A549 (cell line): ENCODE data around the gene GABARAP. TPM values are rescaled to one million over a fixed set of nuclear protein-coding genes. Genes with fewer than 3 reads are reported as not detected.
A peak's percentile ranks its signal among the peaks of the same experiment; 100 is the strongest.

Experiments
- ATAC-seq, 2 experiments: fragments of 200-7000 bp in 1 of 2; fragments of >200 bp in 1 of 2; cut with Nextera tagmentation in 1 of 2; cut with Tn5 transposase in 1 of 2; 3 replicates each; pipeline versions ENCODE4 v1.8.0 to v1.9.1; 2018 to 2020; ENCODE audit warnings: mild to moderate bottlenecking in 1 of 2, moderate library complexity in 1 of 2
- CTCF ChIA-PET: fragments of 300-600 bp; sonication (Branson Sonifier 250); formaldehyde crosslinking; extraction: SDS; loops from one replicate; lab custom pipeline; 2021; ENCODE audit warnings: antibody characterized with exemption, inconsistent platforms; lab: Yijun Ruan, JAX
- POLR2A ChIA-PET: fragments of 350-600 bp; formaldehyde crosslinking; extraction: SDS; loops from one replicate; lab custom pipeline; 2021; ENCODE audit warnings: antibody characterized with exemption, inconsistent platforms; lab: Yijun Ruan, JAX
- DNase-seq, 2 experiments: peaks; one replicate each; pipeline versions ENCODE4 v3.0.0 to v3.0.0-alpha.2; 2011 to 2016; ENCODE audit warnings: low read depth in 1 of 2, low spot score in 1 of 2
- FAIRE-seq: peaks from 2 replicates; lab custom pipeline; 2011; peaks lifted over from hg19 to GRCh38; lab: Jason Lieb, UNC
- H3K27ac ChIP-seq, 2 experiments: fragments of >200 bp; sonication (Bioruptor Twin); formaldehyde crosslinking; 3 replicates each; pipeline ENCODE4 v1.5.1; 2016 to 2017
- H3K4me1 ChIP-seq: fragments of >200 bp; sonication (Bioruptor Twin); formaldehyde crosslinking; 3 replicates; pipeline ENCODE4 v1.6.1; 2016
- H3K4me2 ChIP-seq: fragments of >200 bp; sonication (Bioruptor Twin); formaldehyde crosslinking; 3 replicates; pipeline ENCODE4 v1.6.1; 2016
- H3K4me3 ChIP-seq: fragments of >200 bp; sonication (Bioruptor Twin); formaldehyde crosslinking; 3 replicates; pipeline ENCODE4 v1.5.1; 2016
- H3K9me3 ChIP-seq: fragments of >200 bp; sonication (Bioruptor Twin); formaldehyde crosslinking; 3 replicates; pipeline ENCODE4 v1.6.1; 2016
- CBX2 ChIP-seq: fragments of 200-600 bp; sonication (generic); IDR thresholded peaks from 2 replicates; pipeline ENCODE4 v1.6.1; 2016; ENCODE audit warnings: low read depth, mild to moderate bottlenecking, borderline replicate concordance
- CEBPB ChIP-seq, 2 experiments: fragments of >200 bp in 1 of 2; sonication (Bioruptor Twin) in 1 of 2; formaldehyde crosslinking in 1 of 2; IDR thresholded peaks; 2 replicates each; pipeline ENCODE4 v1.6.1; 2012 to 2016
- CHD2 ChIP-seq: fragments of 150-350 bp; IDR thresholded peaks from 2 replicates; pipeline ENCODE4 v1.6.1; 2014; ENCODE audit warnings: low read length; ENCODE audit not compliant: partially characterized antibody
- EHF ChIP-seq: fragments of 250-450 bp; sonication (Bioruptor Pico); IDR thresholded peaks from 2 replicates; pipeline ENCODE4 v1.5.0; 2020; ENCODE audit warnings: mild to moderate bottlenecking
- FOSL2 ChIP-seq, 2 experiments: fragments of 450-650 bp in 1 of 2; fragments of >200 bp in 1 of 2; sonication (Bioruptor Twin) in 1 of 2; formaldehyde crosslinking; IDR thresholded peaks; 2 replicates each; pipeline versions ENCODE4 v1.5.0 to v1.6.1; 2016 to 2020; ENCODE audit warnings: mild to moderate bottlenecking in 1 of 2, moderate library complexity in 1 of 2
- FOXS1 ChIP-seq: fragments of 250-450 bp; sonication (Bioruptor Pico); IDR thresholded peaks from 2 replicates; pipeline ENCODE4 v1.5.0; 2020; ENCODE audit warnings: mild to moderate bottlenecking, moderate library complexity
- HDAC2 ChIP-seq: fragments of 200-600 bp; sonication (generic); IDR thresholded peaks from 2 replicates; pipeline ENCODE4 v1.6.1; 2016
- JUN ChIP-seq, 2 experiments: fragments of >200 bp; sonication (Bioruptor Twin); formaldehyde crosslinking; IDR thresholded peaks; 2 replicates in 1 of 2; 3 replicates in 1 of 2; pipeline ENCODE4 v1.6.1; 2016 to 2017
- KDM5A ChIP-seq: fragments of 200-600 bp; sonication (generic); IDR thresholded peaks from 2 replicates; pipeline ENCODE4 v1.6.1; 2016; ENCODE audit warnings: antibody characterized with exemption, mild to moderate bottlenecking
- MYC ChIP-seq: IDR thresholded peaks from 2 replicates; pipeline ENCODE4 v1.6.1; 2012; ENCODE audit warnings: mild to moderate bottlenecking, inconsistent platforms, low read length, improper control_type of control experiment, borderline replicate concordance
- NFE2L2 ChIP-seq: fragments of 150-350 bp; conservative IDR thresholded peaks from 2 replicates; pipeline ENCODE4 v1.6.1; 2014; ENCODE audit warnings: low read length
- POLR2A ChIP-seq: IDR thresholded peaks from 2 replicates; pipeline ENCODE4 v1.6.1; 2012; ENCODE audit warnings: mild to moderate bottlenecking, low read length
- POLR2AphosphoS2 ChIP-seq: conservative IDR thresholded peaks from 2 replicates; pipeline ENCODE4 v1.6.1; 2012; ENCODE audit warnings: low read length, improper control_type of control experiment, inconsistent platforms
- RCOR1 ChIP-seq: fragments of 150-350 bp; IDR thresholded peaks from 2 replicates; pipeline ENCODE4 v1.6.1; 2014; ENCODE audit warnings: antibody characterized with exemption, low read length, low read depth
- RFX5 ChIP-seq: fragments of 450-650 bp; IDR thresholded peaks from 2 replicates; pipeline ENCODE4 v1.7.1; 2014; ENCODE audit warnings: antibody characterized with exemption, mild to moderate bottlenecking, moderate library complexity
- SREBF2 ChIP-seq: fragments of 450-650 bp; IDR thresholded peaks from 2 replicates; pipeline ENCODE4 v1.6.1; 2014; ENCODE audit warnings: mild to moderate bottlenecking, moderate library complexity
- TFCP2L1 ChIP-seq: fragments of 250-450 bp; sonication (Bioruptor Pico); IDR thresholded peaks from 2 replicates; pipeline ENCODE4 v1.5.0; 2021; ENCODE audit warnings: mild to moderate bottlenecking
- ZC3H11A ChIP-seq: fragments of 450-650 bp; IDR thresholded peaks from 2 replicates; pipeline ENCODE4 v1.6.1; 2014; ENCODE audit warnings: antibody characterized with exemption, mild to moderate bottlenecking
- WGBS: methylation state at CpG from one replicate; pipeline ENCODE4 v1.1.6; 2017; ENCODE audit errors: missing lambda C conversion rate; 5-methylcytosine and 5-hydroxymethylcytosine counted together
- polyA plus RNA-seq, 4 experiments: library from polyadenylated mRNA; depleted of rRNA in 3 of 4; stranded (reverse); fragments of >200 nt; fragmentation: RNase III in 1 of 4; extraction: RNeasy Plus Mini Kit Qiagen cat#74134 plus additional on column Dnase treatment in 1 of 4; gene quantifications; 2 replicates in 3 of 4; 3 replicates in 1 of 4; pipeline ENCODE4 v1.2.3, GENCODE V29; 2011 to 2017
- TF ChIP-seq, protein P1 (sequence below): fragments of >200 bp; sonication (Bioruptor Twin); formaldehyde crosslinking; IDR thresholded peaks from 3 replicates; pipeline ENCODE4 v1.5.1; 2016
- TF ChIP-seq, protein P2 (sequence below): fragments of >200 bp; sonication (Bioruptor Twin); formaldehyde crosslinking; IDR thresholded peaks from 3 replicates; pipeline ENCODE4 v1.6.1; 2016

The GABARAP gene
- polyA plus RNA-seq, 2 of the 4 experiments (the other 2 are of a cell fraction): 399 to 504 TPM

DNA sequence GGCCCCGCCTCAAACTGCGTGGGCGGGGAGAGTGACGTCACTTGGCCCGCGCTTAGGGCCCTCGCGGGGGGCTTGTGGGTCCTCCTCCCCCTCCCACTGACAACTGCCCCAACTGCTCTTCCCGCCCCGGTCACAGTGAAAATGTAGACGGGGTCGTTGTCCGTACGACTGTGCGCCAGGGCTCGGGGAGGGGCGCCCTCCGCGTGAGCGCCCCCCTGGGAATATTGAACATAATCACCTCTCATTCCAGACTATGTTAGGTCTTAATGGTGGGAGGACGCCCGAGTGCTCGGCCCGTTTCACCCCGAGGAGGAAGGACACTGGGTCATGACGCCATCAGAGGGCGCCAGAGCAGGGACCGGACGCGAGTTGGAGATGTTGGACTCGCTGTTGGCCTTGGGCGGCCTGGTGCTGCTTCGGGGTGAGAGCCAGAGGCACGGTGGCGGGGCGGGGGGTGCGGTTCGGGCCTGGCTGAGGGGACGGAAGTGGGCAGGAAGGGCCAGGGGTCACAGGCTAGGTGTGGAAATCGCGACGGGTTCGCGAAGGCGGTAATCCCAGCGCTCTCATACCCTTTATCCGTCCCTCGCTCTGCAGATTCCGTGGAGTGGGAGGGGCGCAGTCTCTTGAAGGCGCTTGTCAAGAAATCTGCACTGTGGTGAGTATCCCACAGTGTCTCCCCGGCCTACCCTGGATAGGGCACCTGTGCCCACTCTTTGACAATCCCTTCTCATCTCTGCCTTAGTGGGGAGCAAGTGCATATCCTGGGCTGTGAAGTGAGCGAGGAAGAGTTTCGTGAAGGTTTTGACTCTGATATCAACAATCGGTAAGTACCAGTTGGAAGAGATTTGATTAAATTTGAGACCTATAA is 10.2 kb upstream of the GABARAP start, which contains the start of gene ELP5 (continued):
- peak; percentile 78 for TF ChIP-seq RFX5
- TF ChIP-seq CEBPB (IDR thresholded peaks at IDR 0.05): peak in 1 of 2 experiments; percentile 26; a peak in 1 of 4 replicates
- TF ChIP-seq, protein P1, sequence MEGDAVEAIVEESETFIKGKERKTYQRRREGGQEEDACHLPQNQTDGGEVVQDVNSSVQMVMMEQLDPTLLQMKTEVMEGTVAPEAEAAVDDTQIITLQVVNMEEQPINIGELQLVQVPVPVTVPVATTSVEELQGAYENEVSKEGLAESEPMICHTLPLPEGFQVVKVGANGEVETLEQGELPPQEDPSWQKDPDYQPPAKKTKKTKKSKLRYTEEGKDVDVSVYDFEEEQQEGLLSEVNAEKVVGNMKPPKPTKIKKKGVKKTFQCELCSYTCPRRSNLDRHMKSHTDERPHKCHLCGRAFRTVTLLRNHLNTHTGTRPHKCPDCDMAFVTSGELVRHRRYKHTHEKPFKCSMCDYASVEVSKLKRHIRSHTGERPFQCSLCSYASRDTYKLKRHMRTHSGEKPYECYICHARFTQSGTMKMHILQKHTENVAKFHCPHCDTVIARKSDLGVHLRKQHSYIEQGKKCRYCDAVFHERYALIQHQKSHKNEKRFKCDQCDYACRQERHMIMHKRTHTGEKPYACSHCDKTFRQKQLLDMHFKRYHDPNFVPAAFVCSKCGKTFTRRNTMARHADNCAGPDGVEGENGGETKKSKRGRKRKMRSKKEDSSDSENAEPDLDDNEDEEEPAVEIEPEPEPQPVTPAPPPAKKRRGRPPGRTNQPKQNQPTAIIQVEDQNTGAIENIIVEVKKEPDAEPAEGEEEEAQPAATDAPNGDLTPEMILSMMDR: peak; percentile 54

DNA sequence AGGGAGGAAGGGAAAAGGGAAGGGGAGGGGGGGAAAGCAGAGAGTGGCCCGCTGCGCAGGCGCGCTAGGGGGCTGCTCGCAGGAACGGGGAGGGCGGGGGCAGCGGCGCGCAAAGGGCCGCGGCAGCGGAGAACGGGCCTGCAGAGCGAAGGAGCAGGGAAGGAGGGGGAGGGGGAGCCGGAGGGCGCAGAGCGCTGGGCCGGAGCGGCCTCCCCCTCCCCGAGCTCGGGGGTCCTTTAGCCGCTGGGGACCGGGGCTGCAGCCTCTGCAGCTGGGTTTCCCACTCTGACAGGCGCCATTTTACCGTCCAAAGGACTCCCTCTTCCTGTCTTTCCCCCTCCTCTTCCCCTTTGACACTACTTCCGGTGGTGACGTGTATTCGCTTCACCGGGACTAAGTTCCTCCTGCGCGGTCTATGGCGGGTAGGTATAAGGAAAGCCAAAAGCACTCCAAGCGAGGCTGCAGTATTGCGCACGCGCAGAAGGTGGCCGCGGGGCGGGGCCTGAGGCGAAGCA is 9.5 kb upstream of the GABARAP start, which contains the start of gene CTDNEP1:
CTDNEP1 (minus strand) TSS at position 74 of the 515 bp plus-strand sequence. CDS start 438 bp downstream, outside the sequence.
- 0% methylated on average over 26 of the region's 41 CpGs for WGBS
- FAIRE-seq: peak; percentile 99
- CTCF ChIA-PET: interaction anchor here (1.6 to 4.6 kb wide), 5 partner anchors 10 to 45 kb away, joined by 4 to 29 read pairs (median 6); partner anchors contain the start of gene GABARAP
- no peaks in the 10 kb centered on the region for H3K9me3 ChIP-seq
- TF ChIP-seq POLR2A (peak; percentile 60), FOSL2 (IDR thresholded peaks at IDR 0.05) (no peak), FOSL2 (CRISPR knock-in tag; IDR thresholded peaks at IDR 0.05) (0 out of 2 replicates have a peak, but pooled peaks have one; percentile 64), CHD2 (no peak), KDM5A (peak; percentile 99), SREBF2 (no peak), FOXS1 (CRISPR knock-in tag) (no peak), EHF (CRISPR knock-in tag) (no peak), TFCP2L1 (CRISPR knock-in tag) (0 out of 2 replicates have a peak, but pooled peaks have one; percentile 42), ZC3H11A (no peak), RCOR1 (no peak; the same call in 1 of the 2 replicates), JUN (IDR thresholded peaks at IDR 0.05) (peak; percentile 89 to 90; a peak in 4 of 5 replicates), MYC (no peak), HDAC2 (peak; percentile 95; the same call in 1 of the 2 replicates)
- TF ChIP-seq, protein P2, sequence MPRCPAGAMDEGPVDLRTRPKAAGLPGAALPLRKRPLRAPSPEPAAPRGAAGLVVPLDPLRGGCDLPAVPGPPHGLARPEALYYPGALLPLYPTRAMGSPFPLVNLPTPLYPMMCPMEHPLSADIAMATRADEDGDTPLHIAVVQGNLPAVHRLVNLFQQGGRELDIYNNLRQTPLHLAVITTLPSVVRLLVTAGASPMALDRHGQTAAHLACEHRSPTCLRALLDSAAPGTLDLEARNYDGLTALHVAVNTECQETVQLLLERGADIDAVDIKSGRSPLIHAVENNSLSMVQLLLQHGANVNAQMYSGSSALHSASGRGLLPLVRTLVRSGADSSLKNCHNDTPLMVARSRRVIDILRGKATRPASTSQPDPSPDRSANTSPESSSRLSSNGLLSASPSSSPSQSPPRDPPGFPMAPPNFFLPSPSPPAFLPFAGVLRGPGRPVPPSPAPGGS: peak; percentile 44; the same call in 2 of the 3 replicates
- peaks cover 28% of the 10 kb centered on the region for H3K4me1 ChIP-seq
- peak within 1 kb of the TSS; percentile 96 for H3K4me2 ChIP-seq
- peak within 1 kb of the TSS; percentile 99 for H3K4me3 ChIP-seq
- peak; percentile 99 to 100 for DNase-seq
- peak within 1 kb of the TSS; percentile 96 to 99 for H3K27ac ChIP-seq
- POLR2A ChIA-PET: interaction anchor here (0.6 to 2.0 kb wide), 4 partner anchors 9 to 29 kb away, joined by 3 to 15 read pairs (median 5); partner anchors contain the start of genes GABARAP, PHF23 and SLC2A4
- ATAC-seq: peak; percentile 95 to 97

DNA sequence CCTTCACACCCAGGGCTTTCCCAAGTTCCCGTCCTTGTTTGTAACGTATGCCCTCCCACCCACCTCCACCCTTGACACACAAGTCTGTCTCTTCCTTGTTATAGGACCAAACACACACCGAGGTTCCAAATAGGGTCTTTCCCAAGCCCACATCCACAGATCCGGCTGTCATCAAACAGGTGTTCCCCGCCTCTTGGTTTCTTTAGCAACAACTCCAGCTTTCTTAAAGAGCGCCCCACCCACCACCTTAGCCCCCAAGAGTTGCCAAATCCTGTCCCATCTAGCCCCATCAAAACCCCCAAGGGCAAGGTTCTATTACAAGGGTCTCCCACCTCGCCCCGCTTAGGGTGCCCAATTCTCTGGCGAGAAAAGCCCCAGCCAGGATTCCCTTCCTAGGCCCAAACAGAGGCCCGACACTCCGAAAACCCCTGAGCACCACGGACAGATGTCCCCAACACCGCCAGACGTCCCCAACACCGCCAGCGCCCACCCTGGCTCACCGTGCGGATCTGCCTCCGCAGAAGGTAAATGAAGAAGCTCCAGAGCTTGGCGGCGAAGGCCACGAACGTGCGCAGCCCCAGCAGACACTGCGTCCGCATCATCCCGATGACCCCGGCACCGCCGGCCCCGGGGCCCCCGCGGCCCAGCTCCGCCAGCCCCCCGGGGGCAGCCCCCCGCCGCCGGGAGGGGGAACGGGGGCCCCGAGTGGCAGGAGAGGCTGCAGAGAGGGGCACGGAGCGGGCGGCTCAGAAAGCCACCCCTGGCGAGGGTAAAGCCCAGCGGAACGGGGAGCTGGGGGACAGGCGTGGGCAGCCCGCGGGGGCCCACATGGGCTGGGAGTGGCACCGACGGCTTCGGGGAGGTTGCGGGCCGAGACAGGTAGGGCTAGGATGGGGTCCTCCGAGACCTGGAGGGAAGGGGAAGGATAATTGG is 8.7 kb upstream of the GABARAP start:
- DNase-seq (no peak), FAIRE-seq (no peak), ATAC-seq (peak; percentile 26 to 28)
- H3K4me3 ChIP-seq: peak overlapping the region; percentile 99
- TF ChIP-seq SREBF2 (no peak), POLR2AphosphoS2 (no peak), CBX2 (no peak), KDM5A (no peak), NFE2L2 (no peak)
- ChIA-PET CTCF (interaction anchor here (0.7 to 4.6 kb wide), 8 partner anchors 10 to 205 kb away, joined by 3 to 29 read pairs (median 6); partner anchors contain the start of gene GABARAP), POLR2A (interaction anchor here (0.6 to 2.0 kb wide), 4 partner anchors 8 to 30 kb away, joined by 3 to 15 read pairs (median 5); partner anchors contain the start of genes GABARAP, PHF23 and SLC2A4)
- peak overlapping the region; percentile 96 to 99 for H3K27ac ChIP-seq
- WGBS: 4% methylated on average over 29 of the region's 55 CpGs
- no peaks in the 10 kb centered on the region for H3K9me3 ChIP-seq
- peaks cover 28% of the 10 kb centered on the region for H3K4me1 ChIP-seq
- peak overlapping the region; percentile 93 for H3K4me2 ChIP-seq
